Mesenchymal stem cell (in vitro differentiated cells and primary cell): Measurements from ENCODE around the gene HAGH.

ENCODE experiments used
- DNase-seq: peaks from one replicate; pipeline ENCODE4 v3.0.0-alpha.2; 2013
- H2AFZ ChIP-seq: one replicate; pipeline ENCODE4 v1.6.1; 2013; ENCODE audit warnings: low read depth, mild to moderate bottlenecking, control low read depth, inconsistent platforms, low read length, moderate library complexity
- H2AK5ac ChIP-seq: 2 replicates; pipeline ENCODE4 v1.6.1; 2013; ENCODE audit warnings: low read length, moderate library complexity, mild to moderate bottlenecking, inconsistent platforms; ENCODE audit not compliant: severe bottlenecking
- H2BK120ac ChIP-seq: one replicate; pipeline ENCODE4 v1.6.1; 2013; ENCODE audit warnings: low read depth, mild to moderate bottlenecking, inconsistent platforms, low read length, moderate library complexity
- H2BK12ac ChIP-seq, 2 experiments: one replicate each; pipeline ENCODE4 v1.6.1; 2013; ENCODE audit warnings: inconsistent platforms in 2 of 2, low read length in 2 of 2, mild to moderate bottlenecking in 2 of 2, moderate library complexity in 2 of 2, control low read depth in 1 of 2
- H2BK15ac ChIP-seq: one replicate; pipeline ENCODE4 v1.6.1; 2013; ENCODE audit warnings: mild to moderate bottlenecking, low read depth, inconsistent platforms; ENCODE audit not compliant: poor library complexity, severe bottlenecking
- H2BK5ac ChIP-seq: 2 replicates; pipeline ENCODE4 v1.6.1; 2013; ENCODE audit warnings: low read depth, mild to moderate bottlenecking, low read length, control low read depth, inconsistent platforms; ENCODE audit not compliant: poor library complexity, severe bottlenecking
- H3K14ac ChIP-seq, 2 experiments: one replicate each; pipeline ENCODE4 v1.6.1; 2013; ENCODE audit warnings: inconsistent platforms in 2 of 2, low read length in 2 of 2, control low read depth in 1 of 2, mild to moderate bottlenecking in 1 of 2, moderate library complexity in 1 of 2
- H3K18ac ChIP-seq, 2 experiments: one replicate each; pipeline ENCODE4 v1.6.1; 2013; ENCODE audit warnings: inconsistent platforms in 2 of 2, low read length in 2 of 2, control low read depth in 1 of 2, low read depth in 1 of 2, mild to moderate bottlenecking in 1 of 2
- H3K23ac ChIP-seq, 2 experiments: one replicate each; pipeline ENCODE4 v1.6.1; 2013; ENCODE audit warnings: inconsistent platforms in 2 of 2, low read length in 2 of 2, mild to moderate bottlenecking in 2 of 2, moderate library complexity in 2 of 2, control low read depth in 1 of 2
- H3K27ac ChIP-seq: 2 replicates; pipeline ENCODE4 v1.5.1; 2013; ENCODE audit warnings: mild to moderate bottlenecking, moderate library complexity, low read length, control low read depth, inconsistent platforms; ENCODE audit not compliant: poor library complexity, severe bottlenecking
- H3K27me3 ChIP-seq, 2 experiments: 2 replicates each; pipeline versions ENCODE4 v1.6.1 to v1.7.0; 2013; ENCODE audit warnings: low read length in 2 of 2, mild to moderate bottlenecking in 2 of 2, moderate library complexity in 2 of 2, control low read depth in 1 of 2, inconsistent platforms in 1 of 2; ENCODE audit not compliant: control insufficient read depth in 1 of 2, insufficient read depth in 1 of 2
- H3K36me3 ChIP-seq, 2 experiments: 2 replicates each; pipeline versions ENCODE4 v1.6.1 to v1.7.0; 2013; ENCODE audit warnings: low read length in 2 of 2, control low read depth in 1 of 2, inconsistent platforms in 1 of 2, low read depth in 1 of 2, mild to moderate bottlenecking in 1 of 2; ENCODE audit not compliant: insufficient read depth in 2 of 2, control insufficient read depth in 1 of 2
- H3K4ac ChIP-seq, 2 experiments: one replicate each; pipeline ENCODE4 v1.6.1; 2013; ENCODE audit warnings: inconsistent platforms in 2 of 2, low read length in 2 of 2, mild to moderate bottlenecking in 2 of 2, moderate library complexity in 2 of 2, control low read depth in 1 of 2, low read depth in 1 of 2
- H3K4me1 ChIP-seq: 2 replicates; pipeline ENCODE4 v1.6.1; 2013; ENCODE audit warnings: low read depth, low read length, control low read depth; ENCODE audit not compliant: control insufficient read depth, insufficient read depth
- H3K4me2 ChIP-seq: 2 replicates; pipeline ENCODE4 v1.6.1; 2013; ENCODE audit warnings: low read length, mild to moderate bottlenecking, inconsistent platforms; ENCODE audit not compliant: poor library complexity, severe bottlenecking
- H3K4me3 ChIP-seq, 2 experiments: 2 replicates each; pipeline versions ENCODE4 v1.5.1 to v1.7.0; 2013; ENCODE audit warnings: low read length in 2 of 2, mild to moderate bottlenecking in 2 of 2, control low read depth in 1 of 2, low read depth in 1 of 2; ENCODE audit not compliant: insufficient read depth in 1 of 2
- H3K79me1 ChIP-seq: replicated peaks from 2 replicates; pipeline ENCODE4 v1.6.1; 2013; ENCODE audit warnings: mild to moderate bottlenecking, control low read depth, low read length, inconsistent platforms; ENCODE audit not compliant: poor library complexity, severe bottlenecking
- H3K9ac ChIP-seq: 2 replicates; pipeline ENCODE4 v1.7.0; 2013; ENCODE audit warnings: mild to moderate bottlenecking, low read length, moderate library complexity
- H3K9me3 ChIP-seq: 2 replicates; pipeline ENCODE4 v1.7.0; 2013; ENCODE audit warnings: mild to moderate bottlenecking, low read length; ENCODE audit not compliant: control insufficient read depth
- H4K8ac ChIP-seq: one replicate; pipeline ENCODE4 v1.6.1; 2013; ENCODE audit warnings: inconsistent platforms, mild to moderate bottlenecking, low read length, moderate library complexity
- H4K91ac ChIP-seq: one replicate; pipeline ENCODE4 v1.6.1; 2013; ENCODE audit warnings: mild to moderate bottlenecking, low read length, inconsistent platforms
- WGBS: methylation state at CpG from one replicate; pipeline ENCODE4 v1.1.7; 2013; ENCODE audit warnings: mixed read lengths; 5-methylcytosine and 5-hydroxymethylcytosine counted together

Gene HAGH

DNA sequence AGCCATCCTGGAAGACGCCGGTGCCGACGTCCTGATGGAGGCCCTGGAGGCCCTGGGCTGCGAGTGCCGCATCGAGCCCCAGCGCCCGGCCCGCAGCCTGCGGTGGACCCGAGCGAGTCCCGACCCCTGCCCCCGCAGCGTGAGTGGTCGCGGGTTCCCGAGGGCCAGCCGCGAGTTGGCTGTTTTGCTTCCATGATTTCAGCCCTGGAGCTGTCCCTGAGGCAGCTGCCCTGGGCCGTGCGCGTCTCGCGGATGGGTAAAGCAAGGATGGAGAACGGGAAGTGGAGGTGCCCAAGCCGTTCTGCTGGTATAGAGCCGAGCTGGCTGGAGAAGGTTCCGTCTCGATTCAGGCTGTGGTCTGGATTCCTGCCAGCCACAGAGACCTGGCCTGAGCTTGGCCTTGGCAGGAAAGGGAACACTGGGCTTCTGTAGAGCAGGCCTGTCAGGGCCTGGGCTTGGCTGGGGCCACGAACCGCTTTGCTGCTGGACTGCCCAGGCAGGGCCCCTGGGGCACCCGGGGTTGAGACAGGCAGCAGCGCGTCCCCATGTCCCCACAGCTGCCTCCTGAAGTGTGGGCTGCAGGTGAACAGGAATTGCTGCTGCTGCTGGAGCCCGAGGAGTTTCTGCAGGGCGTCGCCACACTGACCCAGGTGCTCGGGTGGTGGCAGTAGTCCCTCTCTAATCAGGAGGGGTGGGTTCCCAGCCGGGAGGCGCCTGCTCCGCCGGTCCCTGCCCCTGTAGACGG lies 52.8 kb downstream of the HAGH start:
- 29% methylated on average over 45 of the region's 45 CpGs for WGBS
- peak overlapping the region; percentile 41 for H3K27ac ChIP-seq
- no peaks in the 10 kb centered on the region for H3K9me3 ChIP-seq
- peak overlapping the region; percentile 47 for H2AFZ ChIP-seq
- H4K8ac ChIP-seq, result peak overlapping the region; percentile 31
- peak overlapping the region in 1 of 2 experiments; percentile 2 for H3K14ac ChIP-seq
- no peaks in the 10 kb centered on the region for H3K27me3 ChIP-seq
- H3K79me1 ChIP-seq, result peaks cover 26% of the 10 kb centered on the region
- H3K18ac ChIP-seq, result peak overlapping the region; percentile 63 to 98
- peak overlapping the region; percentile 58 for H4K91ac ChIP-seq
- H2BK12ac ChIP-seq, result no peak overlapping the region
- no peak overlapping the region for H2AK5ac ChIP-seq
- peak overlapping the region; percentile 74 to 76 for H3K4ac ChIP-seq
- H3K4me2 ChIP-seq, result peak overlapping the region; percentile 96
- DNase-seq, result peak; percentile 41
- peak overlapping the region; percentile 34 for H2BK5ac ChIP-seq
- peak overlapping the region; percentile 87 to 92 for H3K4me3 ChIP-seq
- H3K9ac ChIP-seq, result peak overlapping the region; percentile 87
- peak overlapping the region in 1 of 2 experiments; percentile 99 for H3K23ac ChIP-seq
- no peak overlapping the region for H2BK120ac ChIP-seq
- H3K36me3 ChIP-seq, result peaks cover 34 to 63% of the 10 kb centered on the region in 2 experiments
- peaks cover 63% of the 10 kb centered on the region for H3K4me1 ChIP-seq
- no peak overlapping the region for H2BK15ac ChIP-seq

DNA sequence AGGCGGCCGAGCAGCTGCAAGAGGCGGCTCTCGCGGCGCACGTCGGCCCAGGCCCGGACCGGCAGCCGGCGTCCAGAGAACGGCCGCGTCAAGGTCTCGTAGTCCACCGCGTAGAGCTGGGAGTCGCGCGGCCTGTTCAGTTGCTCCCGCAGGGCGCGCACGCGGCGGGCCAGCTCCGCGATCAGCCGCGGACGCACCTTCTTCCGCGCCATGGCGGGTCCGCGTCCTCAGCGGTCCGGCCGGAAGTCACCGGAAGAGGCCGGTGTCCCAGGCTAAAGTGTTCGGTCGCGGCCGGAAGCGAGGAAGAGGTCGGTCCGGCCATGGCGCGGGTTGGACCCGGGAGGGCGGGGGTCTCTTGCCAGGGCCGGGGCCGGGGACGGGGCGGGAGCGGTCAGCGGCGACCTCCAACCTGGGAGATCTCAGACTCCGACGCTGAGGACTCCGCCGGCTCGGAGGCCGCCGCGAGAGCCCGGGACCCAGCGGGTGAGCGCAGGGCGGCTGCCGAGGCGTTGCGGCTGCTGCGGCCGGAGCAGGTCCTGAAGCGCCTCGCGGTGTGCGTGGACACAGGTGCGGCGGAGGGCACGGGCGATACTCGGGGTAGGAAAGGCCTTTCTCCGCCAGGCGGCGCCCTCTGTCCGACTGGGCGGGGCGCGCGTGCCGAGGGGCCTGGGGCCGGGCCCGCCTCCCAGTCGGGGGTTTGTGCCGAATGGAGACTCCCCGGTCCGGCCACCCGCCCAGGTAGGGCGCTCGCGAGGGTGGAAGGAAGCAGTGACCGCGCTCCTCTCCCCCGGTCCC lies 53.5 kb downstream of the HAGH start, which contains the start of gene MRPS34:
TSS of gene MRPS34 (minus strand) at position 227 of the 795 bp plus-strand sequence. CDS start at position 212, 15 bp downstream.
- Histone ChIP-seq H3K4ac (peak within 1 kb of the TSS; percentile 79 to 95), H2AK5ac (no peak within 1 kb of the TSS), H2AFZ (peak within 1 kb of the TSS; percentile 84), H3K18ac (peak within 1 kb of the TSS; percentile 94 to 98), H3K4me3 (peak within 1 kb of the TSS; percentile 87 to 92), H3K4me2 (peak within 1 kb of the TSS; percentile 96), H3K9ac (peak within 1 kb of the TSS; percentile 87), H3K27me3 (no peaks in the 10 kb centered on the region), H4K8ac (peak within 1 kb of the TSS; percentile 97), H3K9me3 (no peaks in the 10 kb centered on the region), H2BK15ac (peak within 1 kb of the TSS; percentile 63), H3K79me1 (peaks cover 26% of the 10 kb centered on the region), H3K23ac (peak within 1 kb of the TSS in 1 of 2 experiments; percentile 99), H2BK120ac (peak within 1 kb of the TSS; percentile 71), H4K91ac (peak within 1 kb of the TSS; percentile 97), H3K36me3 (peaks cover 40 to 63% of the 10 kb centered on the region in 2 experiments), H2BK12ac (peak within 1 kb of the TSS in 1 of 2 experiments; percentile 39), H2BK5ac (peak within 1 kb of the TSS; percentile 66), H3K4me1 (peaks cover 55% of the 10 kb centered on the region), H3K27ac (peak within 1 kb of the TSS; percentile 64), H3K14ac (peak within 1 kb of the TSS in 1 of 2 experiments; percentile 99)
- WGBS, result 1% methylated on average over 66 of the region's 108 CpGs
- peak; percentile 85 for DNase-seq

DNA sequence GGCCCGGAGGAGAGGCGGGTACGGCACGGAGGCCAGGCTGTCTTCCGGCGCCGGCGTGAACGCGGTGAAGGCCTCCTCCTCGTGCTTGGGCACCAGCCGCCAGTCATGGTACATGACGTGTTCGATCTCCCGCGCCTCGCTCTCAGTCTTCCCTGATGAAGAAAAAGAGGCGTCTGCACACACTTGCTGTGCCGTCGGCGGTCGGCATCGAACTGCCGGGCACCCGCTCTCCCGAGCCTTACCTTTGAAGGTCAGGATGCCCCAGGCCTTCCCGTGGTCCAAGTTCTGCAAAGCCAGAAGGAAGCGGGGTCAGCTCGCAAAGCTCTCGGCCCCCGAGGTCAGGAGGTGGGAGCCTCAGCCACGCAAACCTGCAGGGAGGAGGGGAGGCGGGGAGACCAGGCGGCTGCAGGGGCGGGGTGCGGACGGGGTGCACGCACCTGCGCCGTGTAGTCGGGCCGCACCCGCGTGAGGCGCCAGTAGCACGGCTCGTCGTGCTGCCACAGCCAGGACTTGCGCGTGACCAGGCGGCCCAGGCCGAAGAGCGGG lies 54.2 kb downstream of the HAGH start, which contains the start of gene EME2:
TSS of gene EME2 (plus strand) at position 449 of the 546 bp plus-strand sequence. CDS start 418 bp downstream, outside the sequence.
- Histone ChIP-seq H2BK12ac (peak within 1 kb of the TSS in 1 of 2 experiments; percentile 39), H3K36me3 (peaks cover 40 to 63% of the 10 kb centered on the region in 2 experiments), H3K9me3 (no peaks in the 10 kb centered on the region), H3K4me2 (peak within 1 kb of the TSS; percentile 96), H3K79me1 (peaks cover 28% of the 10 kb centered on the region), H2AK5ac (no peak within 1 kb of the TSS), H3K4me1 (peaks cover 49% of the 10 kb centered on the region), H2AFZ (peak within 1 kb of the TSS; percentile 84), H2BK15ac (peak within 1 kb of the TSS; percentile 63), H3K4ac (peak within 1 kb of the TSS; percentile 79 to 95), H3K27me3 (no peaks in the 10 kb centered on the region), H4K91ac (peak within 1 kb of the TSS; percentile 97), H3K23ac (peak within 1 kb of the TSS in 1 of 2 experiments; percentile 99), H2BK120ac (peak within 1 kb of the TSS; percentile 71), H3K27ac (peak within 1 kb of the TSS; percentile 64), H3K4me3 (peak within 1 kb of the TSS; percentile 87 to 92), H4K8ac (peak within 1 kb of the TSS; percentile 97), H3K18ac (peak within 1 kb of the TSS; percentile 94 to 98), H3K14ac (peak within 1 kb of the TSS in 1 of 2 experiments; percentile 99), H3K9ac (peak within 1 kb of the TSS; percentile 87), H2BK5ac (peak within 1 kb of the TSS; percentile 66)
- WGBS, result 1% methylated on average over 52 of the region's 53 CpGs
- DNase-seq, result peak; percentile 56
